ENCODE results near the gene KIAA0408. TPM values are rescaled to one million over a fixed set of nuclear protein-coding genes. Genes with fewer than 3 reads are reported as not detected.

Gene KIAA0408
- not detected for total RNA-seq

DNA sequence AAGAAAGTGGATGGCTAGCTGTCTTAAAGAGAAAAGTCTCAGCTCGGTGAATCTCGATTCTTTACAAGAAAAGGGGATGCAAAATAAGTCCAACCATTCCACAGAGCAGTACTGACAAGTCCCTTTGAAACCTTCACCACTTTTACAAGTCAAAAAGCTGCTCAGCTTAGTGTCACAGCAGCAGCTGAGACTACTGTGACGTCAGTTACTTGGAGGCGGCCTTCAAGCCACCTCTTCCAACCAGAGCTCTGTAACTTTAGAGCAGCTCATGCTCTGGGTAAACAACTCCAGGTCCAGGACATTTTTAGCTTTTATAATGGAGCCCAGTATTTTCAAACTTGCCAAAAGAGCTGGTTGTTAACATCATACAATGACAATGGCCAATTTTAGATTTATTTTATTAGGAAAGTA lies at the start of gene KIAA0408:
TSS of gene KIAA0408 (minus strand) at position 159 of the 411 bp plus-strand sequence. CDS start 5,408 bp downstream, outside the sequence.
- H3K27ac ChIP-seq = peak within 1 kb of the TSS; percentile 65 to 79
- DNase-seq (ENCODE audit: low spot score in 2 of 2) = peak in 1 of 2 donors; percentile 88
- intact Hi-C loops (cut with DNase I) = loop anchor here (2.0 kb wide), 1 partner anchor 116 kb away; the partner anchor contains the start of gene ECHDC1
- no peaks in the 10 kb centered on the region for H3K36me3 ChIP-seq
- no peaks in the 10 kb centered on the region for H3K27me3 ChIP-seq
- H3K4me1 ChIP-seq = peaks cover 0 to 4% of the 10 kb centered on the region in 2 donors
- H3K9me3 ChIP-seq = no peaks in the 10 kb centered on the region
- TF ChIP-seq, protein P1, sequence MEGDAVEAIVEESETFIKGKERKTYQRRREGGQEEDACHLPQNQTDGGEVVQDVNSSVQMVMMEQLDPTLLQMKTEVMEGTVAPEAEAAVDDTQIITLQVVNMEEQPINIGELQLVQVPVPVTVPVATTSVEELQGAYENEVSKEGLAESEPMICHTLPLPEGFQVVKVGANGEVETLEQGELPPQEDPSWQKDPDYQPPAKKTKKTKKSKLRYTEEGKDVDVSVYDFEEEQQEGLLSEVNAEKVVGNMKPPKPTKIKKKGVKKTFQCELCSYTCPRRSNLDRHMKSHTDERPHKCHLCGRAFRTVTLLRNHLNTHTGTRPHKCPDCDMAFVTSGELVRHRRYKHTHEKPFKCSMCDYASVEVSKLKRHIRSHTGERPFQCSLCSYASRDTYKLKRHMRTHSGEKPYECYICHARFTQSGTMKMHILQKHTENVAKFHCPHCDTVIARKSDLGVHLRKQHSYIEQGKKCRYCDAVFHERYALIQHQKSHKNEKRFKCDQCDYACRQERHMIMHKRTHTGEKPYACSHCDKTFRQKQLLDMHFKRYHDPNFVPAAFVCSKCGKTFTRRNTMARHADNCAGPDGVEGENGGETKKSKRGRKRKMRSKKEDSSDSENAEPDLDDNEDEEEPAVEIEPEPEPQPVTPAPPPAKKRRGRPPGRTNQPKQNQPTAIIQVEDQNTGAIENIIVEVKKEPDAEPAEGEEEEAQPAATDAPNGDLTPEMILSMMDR (IDR thresholded peaks at IDR 0.05) = no peak
- H3K4me3 ChIP-seq = peak within 1 kb of the TSS; percentile 40 to 55

DNA sequence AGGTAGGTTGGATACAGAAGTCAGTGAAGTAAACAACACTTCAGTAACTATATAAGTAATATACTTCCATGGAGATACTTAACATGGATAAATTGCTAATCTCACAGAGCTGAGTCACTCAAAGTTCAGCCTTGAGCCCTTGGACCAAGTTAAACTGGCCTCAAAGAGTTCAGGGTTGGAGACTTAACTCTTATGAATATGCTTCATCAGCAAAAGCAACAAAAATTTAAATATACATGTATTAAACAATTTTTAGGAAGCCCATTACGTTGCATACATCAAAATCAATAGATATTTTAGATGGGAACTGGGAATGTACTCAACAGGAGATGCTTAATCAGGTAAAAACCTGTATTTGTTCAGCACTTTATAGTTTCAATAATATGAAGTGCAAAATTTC lies 47.7 kb upstream of the KIAA0408 start:
- H3K4me3 ChIP-seq = no peak overlapping the region
- no peak for DNase-seq (ENCODE audit: low spot score in 2 of 2)
- no peaks in the 10 kb centered on the region for H3K36me3 ChIP-seq
- H3K4me1 ChIP-seq = no peaks in the 10 kb centered on the region
- no peak overlapping the region for H3K27ac ChIP-seq
- TF ChIP-seq, protein P1 (IDR thresholded peaks at IDR 0.05) = no peak
- H3K9me3 ChIP-seq = no peaks in the 10 kb centered on the region
- no peaks in the 10 kb centered on the region for H3K27me3 ChIP-seq
- intact Hi-C loops (cut with DNase I) = no loop called here

DNA sequence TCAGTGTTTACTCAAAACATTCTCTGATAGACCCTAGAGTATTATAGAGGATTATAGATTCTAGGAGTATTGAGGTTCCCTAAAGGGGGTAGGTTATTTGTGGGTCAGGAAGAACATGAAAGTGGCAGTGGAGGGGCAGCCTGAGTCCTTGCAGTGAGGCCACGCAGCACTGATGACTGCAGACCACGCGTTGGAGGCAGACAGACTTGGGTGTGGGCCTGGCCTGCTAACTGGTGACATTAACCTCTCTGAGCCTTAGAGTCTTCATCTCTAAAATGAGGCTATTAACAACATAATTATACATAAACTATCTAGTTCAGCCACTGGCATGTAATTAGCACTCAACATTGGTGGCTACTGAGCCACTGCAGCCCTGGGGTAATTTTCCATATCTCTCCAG lies 43.8 kb upstream of the KIAA0408 start:
- intact Hi-C loops (cut with DNase I) = no loop called here
- H3K9me3 ChIP-seq = no peaks in the 10 kb centered on the region
- H3K27me3 ChIP-seq = no peaks in the 10 kb centered on the region
- H3K4me3 ChIP-seq = no peak overlapping the region
- H3K4me1 ChIP-seq = no peaks in the 10 kb centered on the region
- no peak overlapping the region for H3K27ac ChIP-seq
- TF ChIP-seq, protein P1 (IDR thresholded peaks at IDR 0.05) = no peak
- DNase-seq (ENCODE audit: low spot score in 2 of 2) = no peak
- H3K36me3 ChIP-seq = no peaks in the 10 kb centered on the region

DNA sequence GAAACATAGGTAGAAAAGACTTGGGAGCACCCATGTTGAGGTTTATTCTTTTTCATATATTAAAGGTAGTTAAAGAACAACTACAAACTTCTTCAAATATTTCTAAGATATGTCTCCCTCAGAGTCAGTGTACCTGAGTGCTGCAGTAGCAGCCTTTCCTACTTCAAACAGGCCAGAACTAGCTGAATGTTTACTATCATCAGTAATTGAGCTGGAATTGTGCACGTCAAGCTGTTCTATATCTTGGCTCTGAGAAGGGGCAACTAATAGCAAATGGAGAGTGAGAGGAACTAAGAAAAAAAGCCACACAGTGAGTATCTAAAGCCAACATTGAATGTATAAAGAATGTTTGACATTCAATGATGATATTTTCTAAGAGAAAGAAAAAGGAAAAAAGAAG lies 38.2 kb upstream of the KIAA0408 start:
- intact Hi-C loops (cut with DNase I) = no loop called here
- Histone ChIP-seq H3K4me3 (no peak overlapping the region), H3K4me1 (no peaks in the 10 kb centered on the region), H3K9me3 (no peaks in the 10 kb centered on the region), H3K27ac (no peak overlapping the region), H3K36me3 (no peaks in the 10 kb centered on the region), H3K27me3 (no peaks in the 10 kb centered on the region)
- DNase-seq (ENCODE audit: low spot score in 2 of 2) = no peak
- TF ChIP-seq, protein P1 (IDR thresholded peaks at IDR 0.05) = no peak

DNA sequence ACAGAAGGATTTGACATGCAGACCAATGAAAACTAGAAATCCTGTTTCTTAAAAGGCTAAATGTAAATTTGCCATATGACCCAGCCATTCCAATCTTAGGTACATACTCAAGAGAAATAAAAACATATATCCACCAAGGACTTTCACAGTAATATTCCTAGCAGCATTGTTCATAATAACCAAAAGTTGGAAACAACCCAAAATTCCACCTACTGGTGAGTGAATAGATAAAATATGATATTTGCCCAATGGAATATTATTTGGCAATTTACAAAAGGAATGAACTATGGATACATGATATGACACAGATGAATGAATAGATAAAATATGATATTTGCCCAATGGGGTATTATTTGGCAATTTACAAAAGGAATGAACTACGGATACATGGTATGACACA lies 37.3 kb upstream of the KIAA0408 start:
- no peaks in the 10 kb centered on the region for H3K4me1 ChIP-seq
- H3K36me3 ChIP-seq = no peaks in the 10 kb centered on the region
- intact Hi-C loops (cut with DNase I) = no loop called here
- no peaks in the 10 kb centered on the region for H3K9me3 ChIP-seq
- no peak overlapping the region for H3K4me3 ChIP-seq
- H3K27me3 ChIP-seq = no peaks in the 10 kb centered on the region
- TF ChIP-seq, protein P1 (IDR thresholded peaks at IDR 0.05) = no peak
- no peak for DNase-seq (ENCODE audit: low spot score in 2 of 2)
- no peak overlapping the region for H3K27ac ChIP-seq

DNA sequence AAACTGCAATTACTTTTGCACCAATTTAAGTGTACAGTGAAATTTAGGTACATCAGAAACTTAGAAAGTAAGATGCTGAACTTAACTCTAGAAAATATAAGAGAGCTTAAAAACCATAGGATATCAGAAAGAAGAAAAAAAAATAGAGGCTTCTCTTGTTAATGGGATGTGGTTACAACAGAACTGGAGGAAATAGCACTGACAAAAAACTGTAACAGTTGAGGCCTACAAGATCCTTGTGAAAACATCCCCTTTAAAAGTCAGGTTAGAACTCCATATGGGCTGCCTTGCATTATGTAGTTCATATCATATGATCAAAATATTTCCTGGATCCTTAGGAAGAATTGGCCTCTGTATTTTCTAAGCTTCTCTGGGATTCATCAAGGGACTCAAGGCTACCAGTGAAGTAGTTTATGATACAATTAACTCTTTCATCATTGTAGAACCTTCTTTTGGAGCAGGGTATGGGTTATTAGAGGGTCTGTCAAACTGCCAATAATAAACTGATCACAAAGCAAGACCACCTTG lies 35.1 kb upstream of the KIAA0408 start:
- no peak for DNase-seq (ENCODE audit: low spot score in 2 of 2)
- Histone ChIP-seq H3K27ac (no peak overlapping the region), H3K4me3 (no peak overlapping the region), H3K36me3 (no peaks in the 10 kb centered on the region), H3K4me1 (no peaks in the 10 kb centered on the region), H3K27me3 (no peaks in the 10 kb centered on the region), H3K9me3 (no peaks in the 10 kb centered on the region)
- TF ChIP-seq, protein P1 (IDR thresholded peaks at IDR 0.05) = no peak
- intact Hi-C loops (cut with DNase I) = no loop called here

Measured in ascending aorta (tissue), 2 donors.